ENCODE data around the gene MED6. TPM values are rescaled to one million over a fixed set of nuclear protein-coding genes. Genes with fewer than 3 reads are reported as not detected.

The MED6 gene, protein sequence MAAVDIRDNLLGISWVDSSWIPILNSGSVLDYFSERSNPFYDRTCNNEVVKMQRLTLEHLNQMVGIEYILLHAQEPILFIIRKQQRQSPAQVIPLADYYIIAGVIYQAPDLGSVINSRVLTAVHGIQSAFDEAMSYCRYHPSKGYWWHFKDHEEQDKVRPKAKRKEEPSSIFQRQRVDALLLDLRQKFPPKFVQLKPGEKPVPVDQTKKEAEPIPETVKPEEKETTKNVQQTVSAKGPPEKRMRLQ
- total RNA-seq (10 to 100 TPM; 62.3 to 63.9 TPM), polyA plus RNA-seq (41.1 TPM)

GRCh38 chr14:70600382-70601157 is at the start of gene MED6:
TSS of gene MED6 (minus strand) at chr14:70600655. CDS start at chr14:70600637, 18 bp downstream.
- no peaks in the 10 kb centered on the region for H3K27me3 ChIP-seq (ENCODE audit: insufficient read depth, low read length, poor library complexity, severe bottlenecking)
- no peaks in the 10 kb centered on the region for H3K9me3 Mint-ChIP-seq
- H3K27ac Mint-ChIP-seq = peak within 1 kb of the TSS; percentile 95 to 99 (median 98)
- peaks cover 11% of the 10 kb centered on the region for H3K36me3 ChIP-seq (ENCODE audit: insufficient read depth, low read length)
- POLR2A ChIA-PET = no interaction called here
- CTCF ChIA-PET = interaction anchor here (0.7 to 2.0 kb wide), 7 partner anchors 10 to 217 kb away, joined by 3 to 9 read pairs (median 3); partner anchors contain the start of gene TTC9
- peaks cover 32 to 38% (median 33%) of the 10 kb centered on the region in 3 donors for H3K4me1 Mint-ChIP-seq
- H3K27ac ChIP-seq (ENCODE audit: low read depth, low read length) = peak within 1 kb of the TSS; percentile 83
- H3K9me3 ChIP-seq (ENCODE audit: low read length) = no peaks in the 10 kb centered on the region
- peaks cover 1 to 14% of the 10 kb centered on the region in 2 donors for H3K27me3 Mint-ChIP-seq
- peak; percentile 82 to 95 (median 87) for DNase-seq
- peak within 1 kb of the TSS; percentile 97 to 100 (median 99) for H3K4me3 Mint-ChIP-seq
- peak within 1 kb of the TSS; percentile 99 for H3K4me3 ChIP-seq (ENCODE audit: low read length)
- H3K4me1 ChIP-seq (ENCODE audit: insufficient read depth, low read length) = peaks cover 19% of the 10 kb centered on the region
- peaks cover 0 to 21% (median 0%) of the 10 kb centered on the region in 3 donors for H3K36me3 Mint-ChIP-seq

GRCh38 chr14:70649803-70650202 is 49.3 kb upstream of the MED6 start:
- Histone ChIP-seq H3K4me3 (ENCODE audit: low read length) (no peak overlapping the region), H3K36me3 (ENCODE audit: insufficient read depth, low read length) (no peaks in the 10 kb centered on the region), H3K27me3 (ENCODE audit: insufficient read depth, low read length, poor library complexity, severe bottlenecking) (no peaks in the 10 kb centered on the region), H3K27ac (ENCODE audit: low read depth, low read length) (no peak overlapping the region), H3K4me1 (ENCODE audit: insufficient read depth, low read length) (peaks cover 73% of the 10 kb centered on the region), H3K9me3 (ENCODE audit: low read length) (no peaks in the 10 kb centered on the region)
- peaks cover 0 to 2% of the 10 kb centered on the region in 2 donors for H3K27me3 Mint-ChIP-seq
- H3K4me1 Mint-ChIP-seq = peaks cover 82 to 94% (median 92%) of the 10 kb centered on the region in 3 donors
- ChIA-PET POLR2A (no interaction called here), CTCF (no interaction called here)
- H3K9me3 Mint-ChIP-seq = no peaks in the 10 kb centered on the region
- no peak for DNase-seq
- H3K4me3 Mint-ChIP-seq = no peak overlapping the region
- H3K27ac Mint-ChIP-seq = peak overlapping the region in 5 of 8 donors; percentile 23 to 78 (median 29)
- H3K36me3 Mint-ChIP-seq = peaks cover 0 to 40% (median 5%) of the 10 kb centered on the region in 3 donors

- Histone ChIP-seq H3K9me3 (ENCODE audit: low read length) (no peaks in the 10 kb centered on the region), H3K27ac (ENCODE audit: low read depth, low read length) (no peak overlapping the region), H3K36me3 (ENCODE audit: insufficient read depth, low read length) (no peaks in the 10 kb centered on the region), H3K27me3 (ENCODE audit: insufficient read depth, low read length, poor library complexity, severe bottlenecking) (no peaks in the 10 kb centered on the region), H3K4me3 (ENCODE audit: low read length) (no peak overlapping the region), H3K4me1 (ENCODE audit: insufficient read depth, low read length) (peaks cover 68% of the 10 kb centered on the region)
- ChIA-PET CTCF (interaction anchor here (0.8 to 1.3 kb wide), 2 partner anchors 13 to 65 kb away, joined by 4 to 6 read pairs; no protein-coding TSS in a partner anchor), POLR2A (interaction anchor here (0.5 kb wide), 1 partner anchor 345 kb away, joined by 4 read pairs; no protein-coding TSS in a partner anchor)
- peaks cover 82 to 95% (median 94%) of the 10 kb centered on the region in 3 donors for H3K4me1 Mint-ChIP-seq
- H3K9me3 Mint-ChIP-seq = no peaks in the 10 kb centered on the region
- H3K27ac Mint-ChIP-seq = peak overlapping the region in 4 of 8 donors; percentile 5 to 76 (median 30)
- no peak for DNase-seq
- H3K4me3 Mint-ChIP-seq = no peak overlapping the region
- peaks cover 0 to 38% (median 5%) of the 10 kb centered on the region in 3 donors for H3K36me3 Mint-ChIP-seq
- H3K27me3 Mint-ChIP-seq = peaks cover 0 to 2% of the 10 kb centered on the region in 2 donors
Observed at GRCh38 chr14:70648346-70648745, 47.9 kb upstream of the MED6 start.

GRCh38 chr14:70646705-70647104 is 46.2 kb upstream of the MED6 start:
- Mint-ChIP-seq H3K27me3 (peaks cover 0 to 2% of the 10 kb centered on the region in 2 donors), H3K4me3 (peak overlapping the region; percentile 58 to 96 (median 77)), H3K4me1 (peaks cover 73 to 84% (median 83%) of the 10 kb centered on the region in 3 donors), H3K27ac (peak overlapping the region; percentile 78 to 96 (median 86)), H3K9me3 (no peaks in the 10 kb centered on the region), H3K36me3 (peaks cover 0 to 35% (median 2%) of the 10 kb centered on the region in 3 donors)
- Histone ChIP-seq H3K9me3 (ENCODE audit: low read length) (no peaks in the 10 kb centered on the region), H3K27ac (ENCODE audit: low read depth, low read length) (no peak overlapping the region), H3K4me3 (ENCODE audit: low read length) (peak overlapping the region; percentile 39), H3K36me3 (ENCODE audit: insufficient read depth, low read length) (no peaks in the 10 kb centered on the region), H3K4me1 (ENCODE audit: insufficient read depth, low read length) (peaks cover 52% of the 10 kb centered on the region), H3K27me3 (ENCODE audit: insufficient read depth, low read length, poor library complexity, severe bottlenecking) (no peaks in the 10 kb centered on the region)
- POLR2A ChIA-PET = interaction anchor here (0.9 kb wide), 1 partner anchor 14 kb away, joined by 3 read pairs; no protein-coding TSS in a partner anchor
- DNase-seq = no peak
- CTCF ChIA-PET = interaction anchor here (1.0 to 1.2 kb wide), 3 partner anchors 27 to 68 kb away, joined by 3 read pairs; no protein-coding TSS in a partner anchor

- Mint-ChIP-seq H3K27ac (peak overlapping the region in 7 of 8 donors; percentile 78 to 96 (median 89)), H3K9me3 (no peaks in the 10 kb centered on the region), H3K4me1 (peaks cover 72 to 81% (median 80%) of the 10 kb centered on the region in 3 donors), H3K27me3 (peaks cover 0 to 3% of the 10 kb centered on the region in 2 donors), H3K36me3 (peaks cover 0 to 32% (median 0%) of the 10 kb centered on the region in 3 donors), H3K4me3 (peak overlapping the region in 6 of 7 donors; percentile 58 to 96 (median 78))
- Histone ChIP-seq H3K4me3 (ENCODE audit: low read length) (peak overlapping the region; percentile 8), H3K27ac (ENCODE audit: low read depth, low read length) (no peak overlapping the region), H3K9me3 (ENCODE audit: low read length) (no peaks in the 10 kb centered on the region), H3K27me3 (ENCODE audit: insufficient read depth, low read length, poor library complexity, severe bottlenecking) (no peaks in the 10 kb centered on the region), H3K36me3 (ENCODE audit: insufficient read depth, low read length) (no peaks in the 10 kb centered on the region), H3K4me1 (ENCODE audit: insufficient read depth, low read length) (peaks cover 51% of the 10 kb centered on the region)
- ChIA-PET POLR2A (no interaction called here), CTCF (interaction anchor here (1.0 to 2.6 kb wide), 4 partner anchors 8 to 69 kb away, joined by 3 to 7 read pairs (median 4); no protein-coding TSS in a partner anchor)
- DNase-seq = no peak
Observed at GRCh38 chr14:70645892-70646291, 45.4 kb upstream of the MED6 start.

DNA sequence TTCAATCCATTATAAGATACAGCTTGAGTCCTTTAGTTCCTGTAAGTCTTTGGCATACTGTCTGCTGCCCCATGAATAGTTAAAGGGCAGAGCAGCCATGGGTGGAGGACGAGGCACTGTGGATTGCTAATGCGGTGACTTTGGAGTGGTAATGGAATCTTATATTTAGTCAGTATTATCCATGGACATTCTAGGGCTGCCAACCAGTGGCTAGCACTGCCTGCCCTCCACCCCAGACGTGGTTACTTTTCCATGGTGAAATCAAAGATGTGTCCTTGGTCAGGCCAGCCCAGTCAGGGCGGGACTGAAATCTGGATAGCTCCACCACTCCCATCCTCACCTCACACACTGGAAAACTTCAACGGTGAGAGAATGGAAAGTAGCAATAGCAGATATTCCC is 43.5 kb upstream of the MED6 start:
- Mint-ChIP-seq H3K9me3 (no peaks in the 10 kb centered on the region), H3K27me3 (peaks cover 0 to 3% of the 10 kb centered on the region in 2 donors), H3K27ac (peak overlapping the region; percentile 79 to 96 (median 92)), H3K36me3 (peaks cover 0 to 19% (median 0%) of the 10 kb centered on the region in 3 donors), H3K4me1 (peaks cover 66 to 76% (median 73%) of the 10 kb centered on the region in 3 donors), H3K4me3 (peak overlapping the region; percentile 91 to 98 (median 95))
- Histone ChIP-seq H3K4me3 (ENCODE audit: low read length) (peak overlapping the region; percentile 74), H3K4me1 (ENCODE audit: insufficient read depth, low read length) (peaks cover 60% of the 10 kb centered on the region), H3K27me3 (ENCODE audit: insufficient read depth, low read length, poor library complexity, severe bottlenecking) (no peaks in the 10 kb centered on the region), H3K36me3 (ENCODE audit: insufficient read depth, low read length) (no peaks in the 10 kb centered on the region), H3K9me3 (ENCODE audit: low read length) (no peaks in the 10 kb centered on the region), H3K27ac (ENCODE audit: low read depth, low read length) (no peak overlapping the region)
- POLR2A ChIA-PET = interaction anchor here (3.2 to 3.9 kb wide), 2 partner anchors 10 to 16 kb away, joined by 23 to 42 read pairs; no protein-coding TSS in a partner anchor
- CTCF ChIA-PET = interaction anchor here (2.6 to 3.9 kb wide), 3 partner anchors 12 to 174 kb away, joined by 7 to 31 read pairs (median 14); no protein-coding TSS in a partner anchor
- DNase-seq = no peak
